OCI-LY7 (cell line): ENCODE measurements around the gene NAA80. TPM values are rescaled to one million over a fixed set of nuclear protein-coding genes. Genes with fewer than 3 reads are reported as not detected.

Experiments used
- BruUV-seq: library from RNA; stranded (reverse); fragments of 400-500 nt; replicated peaks from 2 replicates; lab custom pipeline; 2021; lab: Mats Ljungman, UMichigan
- CTCF ChIA-PET: fragments of 300-600 bp; sonication (Branson Sonifier 250); formaldehyde crosslinking; loops from one replicate; lab custom pipeline; 2022; ENCODE audit warnings: antibody characterized with exemption; ENCODE audit not compliant: unreplicated experiment; lab: Charles Lee
- POLR2A ChIA-PET: fragments of 300-600 bp; sonication (Branson Sonifier 250); formaldehyde crosslinking; loops from one replicate; lab custom pipeline; 2022; ENCODE audit warnings: antibody characterized with exemption; lab: Charles Lee
- DNase-seq: peaks from one replicate; pipeline ENCODE4 v3.0.0-alpha.2; 2015; ENCODE audit warnings: low spot score
- H2AFZ ChIP-seq: fragments of 200-600 bp; sonication (generic), shearing (Covaris generic); 2 replicates; pipeline ENCODE4 v1.6.1; 2014; ENCODE audit warnings: mild to moderate bottlenecking, antibody characterized with exemption, low read length, moderate library complexity
- H3K27ac ChIP-seq: fragments of 200-600 bp; sonication (generic); 2 replicates; pipeline ENCODE4 v1.5.1; 2014; ENCODE audit warnings: mixed run types, low read depth, mild to moderate bottlenecking, moderate library complexity, low read length, inconsistent platforms; ENCODE audit not compliant: poor library complexity, severe bottlenecking
- H3K36me3 ChIP-seq: fragments of 200-600 bp; sonication (generic); 2 replicates; pipeline ENCODE4 v1.6.1; 2014; ENCODE audit warnings: mild to moderate bottlenecking, antibody characterized with exemption, low read length, moderate library complexity, mixed read lengths; ENCODE audit not compliant: insufficient read depth
- H3K4me1 ChIP-seq: fragments of 200-600 bp; sonication (generic); 2 replicates; pipeline ENCODE4 v1.5.1; 2014; ENCODE audit warnings: mild to moderate bottlenecking, low read length; ENCODE audit not compliant: insufficient read depth, poor library complexity, severe bottlenecking
- H3K4me2 ChIP-seq: fragments of 200-600 bp; sonication (generic); 2 replicates; pipeline ENCODE4 v1.6.1; 2014; ENCODE audit warnings: mild to moderate bottlenecking, low read length
- H3K4me3 ChIP-seq: fragments of 200-600 bp; sonication (generic); 2 replicates; pipeline ENCODE4 v1.5.1; 2014; ENCODE audit warnings: mild to moderate bottlenecking, low read depth, low read length; ENCODE audit not compliant: poor library complexity, severe bottlenecking
- H3K79me2 ChIP-seq: fragments of 200-600 bp; sonication (generic); 2 replicates; pipeline ENCODE4 v1.6.1; 2016; ENCODE audit warnings: low read depth, mild to moderate bottlenecking, low read length, moderate library complexity, mixed read lengths; ENCODE audit not compliant: insufficient read depth
- H3K9me2 ChIP-seq: fragments of 200-600 bp; sonication (generic); 2 replicates; pipeline ENCODE4 v1.6.1; 2016; ENCODE audit warnings: mild to moderate bottlenecking, low read length, mixed read lengths; ENCODE audit not compliant: insufficient read depth
- H3K9me3 ChIP-seq: fragments of 200-600 bp; sonication (generic); 2 replicates; pipeline ENCODE4 v1.6.1; 2014; ENCODE audit warnings: mild to moderate bottlenecking, mixed run types, low read length, mixed read lengths
- H4K20me1 ChIP-seq: fragments of 200-600 bp; sonication (generic); 2 replicates; pipeline ENCODE4 v1.6.1; 2014; ENCODE audit warnings: mild to moderate bottlenecking, antibody characterized with exemption, low read length, moderate library complexity, mixed read lengths; ENCODE audit not compliant: insufficient read depth
- EZH2phosphoT487 ChIP-seq: fragments of 200-600 bp; sonication (generic); IDR thresholded peaks from 2 replicates; pipeline ENCODE4 v1.6.1; 2018; ENCODE audit warnings: low read depth, borderline replicate concordance, mild to moderate bottlenecking, mixed run types, antibody characterized with exemption, low read length, moderate library complexity, mixed read lengths
- intact Hi-C: fragments of 100-400 bp; cut with micrococcal nuclease; formaldehyde crosslinking; loops from one replicate; pipeline ENCODE4 v1.10.0; 2022; ENCODE audit not compliant: unreplicated experiment
- total RNA-seq, 2 experiments: library from RNA; depleted of rRNA in 1 of 2; stranded (reverse); fragments of >200 nt in 1 of 2; shearing (Covaris generic) in 1 of 2; gene quantifications; 2 replicates each; pipeline ENCODE4 v1.2.3, GENCODE V29; 2014 to 2022
- TF ChIP-seq, protein P1 (sequence below): fragments of 200-600 bp; sonication (generic); conservative IDR thresholded peaks from 2 replicates; pipeline ENCODE4 v1.5.1; 2014; ENCODE audit warnings: mild to moderate bottlenecking, antibody characterized with exemption, low read length, moderate library complexity, mixed read lengths

Gene NAA80
- total RNA-seq, 2 experiments from 2014 or later: 18.7 to 21.7 TPM

DNA sequence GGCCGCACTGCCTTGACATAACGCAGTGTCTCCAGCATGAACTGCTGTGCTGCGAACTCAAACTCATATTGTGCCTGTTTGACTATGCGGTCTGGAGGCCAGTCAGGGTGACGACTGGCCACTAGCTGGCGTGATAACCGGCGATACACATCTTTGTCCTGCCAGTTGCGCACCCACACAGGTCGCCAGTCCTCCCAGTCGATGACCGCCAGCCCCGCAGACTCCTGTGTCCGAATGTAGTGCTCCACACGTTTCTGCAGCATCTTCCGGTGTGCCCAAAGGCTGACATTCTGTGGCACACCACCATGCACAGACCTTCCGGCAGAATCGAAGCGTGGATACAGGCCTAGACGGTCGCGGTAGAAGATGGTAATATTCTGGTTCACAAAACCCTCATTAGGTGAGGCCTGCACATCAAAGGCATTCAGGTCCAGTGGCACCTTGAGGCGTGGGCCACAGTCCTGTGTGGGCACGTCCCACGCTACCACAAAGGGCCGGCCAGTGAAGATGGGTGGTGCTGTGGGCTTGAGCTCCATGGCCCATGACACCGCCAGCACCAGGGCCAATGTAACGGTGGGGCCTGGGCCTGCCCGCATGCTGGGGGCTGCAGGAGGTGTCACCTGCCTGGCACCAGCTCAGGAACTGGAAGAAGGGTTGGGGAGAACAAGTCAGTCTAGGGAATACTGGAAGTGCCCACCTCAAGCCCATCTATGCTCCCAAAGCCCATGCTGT, 20.9 kb upstream of the NAA80 start:
- Histone ChIP-seq H3K9me2 (no peaks in the 10 kb centered on the region), H3K27ac (peak overlapping the region; percentile 51), H3K36me3 (peaks cover 15% of the 10 kb centered on the region; the same call in 1 of the 2 replicates), H3K4me2 (peak overlapping the region; percentile 73), H3K4me1 (peaks cover 49% of the 10 kb centered on the region), H3K9me3 (no peaks in the 10 kb centered on the region), H2AFZ (no peak overlapping the region), H3K4me3 (peak overlapping the region; percentile 72), H3K79me2 (no peaks in the 10 kb centered on the region), H4K20me1 (no peaks in the 10 kb centered on the region)
- BruUV-seq: TSS peak; percentile 35
- CTCF ChIA-PET: interaction anchor here (0.6 kb wide), 1 partner anchor 28 kb away, joined by 3 read pairs; no protein-coding TSS in a partner anchor
- intact Hi-C loops: loop anchor here (5.0 kb wide), 1 partner anchor 93 kb away; no protein-coding TSS in a partner anchor
- POLR2A ChIA-PET: interaction anchor here (0.9 to 1.1 kb wide), 2 partner anchors 14 to 17 kb away, joined by 5 to 6 read pairs; no protein-coding TSS in a partner anchor
- DNase-seq: no peak
- TF ChIP-seq, protein P1, sequence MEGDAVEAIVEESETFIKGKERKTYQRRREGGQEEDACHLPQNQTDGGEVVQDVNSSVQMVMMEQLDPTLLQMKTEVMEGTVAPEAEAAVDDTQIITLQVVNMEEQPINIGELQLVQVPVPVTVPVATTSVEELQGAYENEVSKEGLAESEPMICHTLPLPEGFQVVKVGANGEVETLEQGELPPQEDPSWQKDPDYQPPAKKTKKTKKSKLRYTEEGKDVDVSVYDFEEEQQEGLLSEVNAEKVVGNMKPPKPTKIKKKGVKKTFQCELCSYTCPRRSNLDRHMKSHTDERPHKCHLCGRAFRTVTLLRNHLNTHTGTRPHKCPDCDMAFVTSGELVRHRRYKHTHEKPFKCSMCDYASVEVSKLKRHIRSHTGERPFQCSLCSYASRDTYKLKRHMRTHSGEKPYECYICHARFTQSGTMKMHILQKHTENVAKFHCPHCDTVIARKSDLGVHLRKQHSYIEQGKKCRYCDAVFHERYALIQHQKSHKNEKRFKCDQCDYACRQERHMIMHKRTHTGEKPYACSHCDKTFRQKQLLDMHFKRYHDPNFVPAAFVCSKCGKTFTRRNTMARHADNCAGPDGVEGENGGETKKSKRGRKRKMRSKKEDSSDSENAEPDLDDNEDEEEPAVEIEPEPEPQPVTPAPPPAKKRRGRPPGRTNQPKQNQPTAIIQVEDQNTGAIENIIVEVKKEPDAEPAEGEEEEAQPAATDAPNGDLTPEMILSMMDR: no peak
- TF ChIP-seq EZH2phosphoT487: no peak

DNA sequence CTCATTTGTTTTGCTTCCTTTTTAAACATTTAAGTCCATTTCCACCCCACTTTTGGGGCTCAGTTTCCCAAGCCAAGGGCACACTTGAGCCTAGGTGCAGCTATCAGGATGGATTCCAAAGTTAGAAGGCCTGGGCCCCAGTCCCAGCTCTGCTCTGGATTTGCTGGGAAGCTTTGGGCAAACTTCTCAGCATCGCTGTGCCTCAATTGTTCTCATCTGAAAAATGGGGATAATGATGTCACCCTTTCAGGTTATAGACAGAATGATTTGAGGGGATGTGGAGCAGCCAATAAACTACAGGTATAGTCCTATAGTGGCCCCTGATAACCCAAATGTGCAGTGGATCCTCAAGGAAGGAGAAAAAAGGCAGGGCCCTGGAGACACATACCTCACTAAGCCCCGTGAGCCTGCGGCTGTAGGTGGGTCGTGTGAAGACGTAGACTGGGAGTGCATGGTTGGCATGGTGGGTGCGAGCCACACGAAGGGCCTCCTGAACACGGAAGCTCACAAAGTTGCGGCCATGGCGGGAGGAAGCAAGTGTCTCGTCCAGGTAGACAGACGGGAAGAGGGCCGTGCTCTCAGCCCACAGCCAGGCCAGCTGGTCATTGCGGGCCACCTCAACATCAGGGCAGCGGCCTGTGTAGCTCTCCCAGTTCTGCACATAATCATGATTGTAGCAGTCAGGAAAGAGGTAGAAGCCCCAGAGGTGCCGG, 20.1 kb upstream of the NAA80 start:
- no TSS peak for BruUV-seq
- H3K4me1 ChIP-seq: peaks cover 49% of the 10 kb centered on the region

More for the DNA sequence above, 20.1 kb upstream of the NAA80 start:
- H3K27ac ChIP-seq: peak overlapping the region; percentile 18
- H3K36me3 ChIP-seq: peaks cover 10% of the 10 kb centered on the region; the same call in 1 of the 2 replicates
- TF ChIP-seq EZH2phosphoT487: no peak
- TF ChIP-seq, protein P1: no peak
- peak overlapping the region; percentile 73; the same call in 1 of the 2 replicates for H3K4me2 ChIP-seq
- no peaks in the 10 kb centered on the region for H4K20me1 ChIP-seq
- POLR2A ChIA-PET: interaction anchor here (1.1 kb wide), 1 partner anchor 18 kb away, joined by 4 read pairs; no protein-coding TSS in a partner anchor
- no peak overlapping the region for H3K4me3 ChIP-seq
- intact Hi-C loops: no loop called here
- H3K9me3 ChIP-seq: no peaks in the 10 kb centered on the region
- no peak overlapping the region for H2AFZ ChIP-seq
- CTCF ChIA-PET: no interaction called here
- DNase-seq: no peak
- H3K79me2 ChIP-seq: no peaks in the 10 kb centered on the region
- no peaks in the 10 kb centered on the region for H3K9me2 ChIP-seq
